ENCODE results near the gene EGFL6. TPM values are rescaled to one million over a fixed set of nuclear protein-coding genes. Genes with fewer than 3 reads are reported as not detected.
"Not testable (repeated sequence)": the region's sequence is repeated elsewhere in the genome, so short reads cannot be mapped to it uniquely, and the experiment has no call there.

EGFL6 gene
- total RNA-seq, 1 donor from 2014 or later = 11.5 TPM

DNA sequence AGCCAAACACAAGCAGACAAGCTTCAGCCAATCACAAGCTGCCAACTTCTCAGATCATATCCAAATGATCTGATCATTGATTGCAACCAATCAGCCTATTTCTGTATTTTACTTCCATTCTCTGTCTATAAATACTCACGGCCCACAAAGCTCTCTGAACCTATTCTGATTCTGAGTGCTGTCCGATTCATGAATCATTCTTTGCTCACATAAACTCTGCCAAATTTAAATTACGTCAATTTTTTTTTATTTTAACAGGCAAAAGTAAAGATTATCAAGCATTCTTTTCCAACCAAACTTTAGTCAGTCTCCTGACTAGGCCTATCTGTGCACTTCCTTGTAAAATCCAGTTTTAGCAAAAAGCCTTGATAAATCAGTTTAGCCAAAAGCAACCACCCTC, 81.7 kb downstream of the EGFL6 start:
- intact Hi-C loops (cut with micrococcal nuclease) = loop anchor here (5.0 kb wide), 1 partner anchor 679 kb away; no protein-coding TSS in a partner anchor

DNA sequence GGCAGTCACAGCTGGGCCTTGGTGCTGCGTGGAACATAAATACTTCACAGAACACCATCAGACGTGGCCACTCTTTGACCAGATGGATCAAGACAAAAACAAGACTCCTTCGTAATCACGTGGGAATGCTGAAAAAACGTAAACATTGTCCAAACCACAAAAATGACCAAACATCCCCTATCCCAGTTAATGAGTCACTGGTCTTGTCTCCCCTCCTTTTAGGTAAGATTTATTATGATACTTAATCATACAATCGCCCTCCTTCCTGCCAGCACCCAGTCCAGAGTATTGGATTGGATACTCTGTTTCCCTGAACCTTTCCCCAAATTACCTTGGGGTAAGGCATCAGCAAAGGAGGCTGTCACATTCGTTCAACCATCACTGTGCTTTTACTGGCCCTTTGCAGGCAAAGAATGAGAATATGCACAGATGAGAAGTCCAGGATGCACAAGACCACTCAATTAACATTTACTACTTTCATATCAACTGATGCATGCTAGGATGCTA, 82.9 kb downstream of the EGFL6 start:
- intact Hi-C loops (cut with micrococcal nuclease) = loop anchor here (2.0 to 5.0 kb wide), 5 partner anchors 82 to 862 kb away; partner anchors contain the start of gene PRPS2

- intact Hi-C loops (cut with micrococcal nuclease) = loop anchor here (1.0 to 5.0 kb wide), 11 partner anchors 35 to 1682 kb away; partner anchors contain the start of genes FANCB, GEMIN8, MOSPD2 and OFD1
These were observed 83.7 kb downstream of the EGFL6 start, which contains the start of gene TCEANC for GRCh38 chrX:13652850-13653693. Gene TCEANC, plus strand, starts transcription at chrX:13653141. Its CDS starts 9,368 bp downstream, at chrX:13662509.

DNA sequence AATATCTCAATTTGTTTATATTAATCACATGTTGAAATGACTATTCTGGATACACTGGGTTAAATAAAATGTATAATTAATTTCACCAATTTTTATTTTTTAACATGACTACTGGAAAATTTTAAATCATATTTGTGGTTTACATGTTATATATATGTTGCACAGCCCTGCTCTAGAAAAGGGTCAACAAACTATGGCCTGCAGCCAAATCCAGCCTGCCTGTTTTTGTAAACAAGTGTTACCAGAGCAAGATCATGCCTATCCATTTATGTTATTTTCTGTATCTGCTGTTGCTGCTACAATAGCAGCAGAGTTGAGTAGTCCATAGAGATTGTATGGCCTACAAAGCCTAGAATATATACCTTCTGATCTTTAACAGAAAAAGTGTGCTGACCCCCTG, 84.7 kb downstream of the EGFL6 start:
- intact Hi-C loops (cut with micrococcal nuclease) = loop anchor here (5.0 kb wide), 1 partner anchor 682 kb away; no protein-coding TSS in a partner anchor

GRCh38 chrX:13655674-13656073, 86.3 kb downstream of the EGFL6 start:
- intact Hi-C loops (cut with micrococcal nuclease) = no loop called here

GRCh38 chrX:13658602-13659001, 89.2 kb downstream of the EGFL6 start:
- intact Hi-C loops (cut with micrococcal nuclease) = loop anchor here (1.0 kb wide), 5 partner anchors 32 to 374 kb away; no protein-coding TSS in a partner anchor

GRCh38 chrX:13659063-13659462, 89.7 kb downstream of the EGFL6 start:
- intact Hi-C loops (cut with micrococcal nuclease) = no loop called here

- intact Hi-C loops (cut with micrococcal nuclease) = no loop called here
These were observed 92.4 kb downstream of the EGFL6 start for GRCh38 chrX:13661735-13662288.

DNA sequence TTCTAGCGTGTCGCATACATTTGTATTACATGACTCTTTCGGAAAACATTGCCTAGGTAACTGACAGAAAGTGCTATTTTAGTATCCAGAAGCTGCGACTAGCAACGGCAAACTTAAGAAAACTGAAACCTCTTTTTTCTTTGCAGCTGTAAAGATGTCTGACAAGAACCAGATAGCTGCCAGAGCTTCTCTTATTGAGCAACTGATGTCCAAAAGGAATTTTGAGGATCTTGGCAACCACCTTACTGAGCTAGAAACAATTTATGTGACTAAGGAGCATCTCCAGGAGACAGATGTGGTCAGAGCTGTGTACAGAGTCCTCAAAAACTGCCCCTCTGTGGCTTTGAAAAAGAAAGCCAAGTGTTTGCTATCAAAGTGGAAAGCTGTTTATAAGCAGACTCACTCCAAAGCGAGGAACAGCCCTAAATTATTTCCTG, 93.0 kb downstream of the EGFL6 start:
- intact Hi-C loops (cut with micrococcal nuclease) = no loop called here

GRCh38 chrX:13664020-13664419, 94.6 kb downstream of the EGFL6 start:
- intact Hi-C loops (cut with micrococcal nuclease) = no loop called here

GRCh38 chrX:13666836-13667235, 97.4 kb downstream of the EGFL6 start:
- intact Hi-C loops (cut with micrococcal nuclease) = no loop called here

DNA sequence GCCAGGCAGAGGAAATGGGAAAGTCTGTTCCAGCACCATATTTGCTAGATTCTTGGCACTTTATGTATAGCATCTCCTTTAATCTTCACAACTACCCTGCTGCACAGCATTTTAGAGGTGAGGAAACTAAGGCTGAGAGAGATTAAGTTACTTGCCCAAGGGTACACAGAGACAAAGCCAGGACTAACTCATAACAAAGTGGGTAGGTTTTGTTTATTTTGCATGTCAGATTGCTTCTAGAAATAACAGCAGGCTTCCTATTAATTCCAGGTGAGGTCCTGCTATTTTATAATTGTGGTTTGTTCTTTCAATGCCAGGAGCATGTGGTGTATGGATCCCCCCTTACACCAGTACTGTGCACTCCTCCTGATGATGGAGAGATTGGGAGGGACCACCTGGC, 98.5 kb downstream of the EGFL6 start:
- intact Hi-C loops (cut with micrococcal nuclease) = no loop called here

DNA sequence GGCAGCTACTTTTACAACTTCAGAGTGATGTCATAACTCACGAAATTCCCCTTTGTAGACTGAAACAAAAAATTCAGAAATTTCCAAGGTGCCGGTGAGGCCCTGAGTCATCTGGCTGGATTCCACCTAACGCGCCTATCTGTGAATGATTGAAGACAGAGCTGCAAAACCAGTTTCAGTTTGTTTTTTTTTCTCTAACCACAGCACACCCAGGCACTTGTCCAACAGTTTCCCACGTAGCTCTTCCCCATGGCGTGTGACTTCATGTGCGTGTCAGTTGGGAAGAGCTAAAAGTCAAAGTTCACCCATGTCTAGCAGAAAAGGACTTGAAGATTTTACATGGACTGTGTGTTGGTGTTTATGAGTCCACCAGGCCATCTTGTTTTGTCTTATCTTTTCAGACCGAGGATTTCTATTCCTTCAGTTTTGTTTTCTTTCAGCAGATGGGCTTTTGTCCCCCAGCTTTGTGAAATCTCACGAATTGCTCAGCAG, 99.9 kb downstream of the EGFL6 start:
- intact Hi-C loops (cut with micrococcal nuclease) = loop anchor here (1.0 kb wide), 1 partner anchor 19 kb away; no protein-coding TSS in a partner anchor

DNA sequence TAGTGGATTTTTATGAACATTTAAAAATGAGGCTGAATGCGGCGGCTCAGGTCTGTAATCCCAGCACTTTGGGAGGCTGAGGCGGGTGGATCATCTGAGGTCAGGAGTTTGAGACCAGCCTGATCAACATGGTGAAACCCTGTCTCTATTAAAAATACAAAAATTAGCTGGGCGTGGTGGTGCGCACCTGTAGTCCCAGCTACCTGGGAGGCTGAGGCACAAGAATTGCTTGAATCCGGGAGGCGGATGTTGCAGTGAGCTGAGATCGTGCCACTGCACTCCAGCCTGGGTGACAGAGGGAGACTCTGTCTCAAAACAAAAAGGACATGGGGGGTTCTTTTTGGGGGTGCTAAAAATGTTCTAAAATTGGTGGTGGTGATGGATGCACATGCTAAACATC, 100.4 kb downstream of the EGFL6 start:
- intact Hi-C loops (cut with micrococcal nuclease) = loop anchor here (1.0 kb wide), 1 partner anchor 19 kb away; no protein-coding TSS in a partner anchor

DNA sequence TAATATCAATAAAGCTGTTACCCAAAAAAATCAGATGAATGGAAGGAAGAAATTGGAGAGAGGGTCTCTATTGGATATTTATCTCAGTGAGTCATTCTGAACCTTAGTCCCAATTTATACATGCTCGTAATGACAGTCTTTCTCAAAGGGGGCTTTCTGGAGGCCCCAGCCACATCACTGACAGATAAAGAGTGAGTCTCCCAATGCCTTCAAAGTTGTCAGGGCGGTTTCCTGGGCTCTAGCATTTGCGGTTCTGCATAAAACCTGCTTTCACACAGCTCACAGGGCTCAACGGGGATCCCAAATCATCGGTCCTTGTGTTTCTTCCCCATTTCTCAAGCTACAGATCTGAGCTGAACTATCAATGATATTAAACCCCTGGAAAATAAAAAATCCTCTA, 100.8 kb downstream of the EGFL6 start:
- intact Hi-C loops (cut with micrococcal nuclease) = no loop called here

DNA sequence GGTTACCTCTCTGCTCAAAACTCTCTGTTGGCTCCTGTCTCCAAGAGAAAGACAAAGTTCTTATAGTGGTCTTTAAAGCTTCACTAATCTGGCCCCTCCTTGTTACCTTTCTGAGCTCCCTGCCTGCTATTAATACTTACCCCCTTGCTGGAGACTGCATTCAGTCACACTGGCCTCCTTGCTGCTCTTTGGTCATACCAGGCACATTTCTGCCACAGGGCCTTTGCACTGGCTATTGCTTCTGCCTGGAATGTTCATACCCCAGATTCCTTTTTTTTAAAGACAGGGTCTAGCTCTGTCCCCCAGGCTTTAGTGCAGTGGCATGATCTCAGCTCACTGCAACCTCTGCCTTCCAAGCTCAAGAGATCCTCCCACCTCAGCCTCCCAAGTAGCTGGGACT, 103.6 kb downstream of the EGFL6 start:
- intact Hi-C loops (cut with micrococcal nuclease) = no loop called here

DNA sequence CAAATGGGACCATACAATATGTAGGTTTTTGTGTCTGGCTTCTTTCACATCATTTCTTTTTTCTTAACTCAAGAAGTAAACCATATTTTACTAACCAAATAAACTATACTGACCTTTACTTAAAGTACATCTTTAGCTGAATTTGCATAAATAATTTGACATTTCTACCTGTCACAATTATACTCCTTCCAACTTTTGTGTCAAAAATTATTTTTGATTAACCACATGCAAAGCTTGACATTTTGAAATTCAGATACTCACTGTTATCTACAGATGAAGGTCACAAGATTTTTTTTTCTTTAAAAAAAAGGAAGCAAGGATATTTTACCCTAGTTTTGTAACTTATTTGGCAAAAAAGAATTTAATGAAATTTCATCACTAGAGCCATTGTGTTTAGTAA, 107.5 kb downstream of the EGFL6 start:
- intact Hi-C loops (cut with micrococcal nuclease) = no loop called here

- intact Hi-C loops (cut with micrococcal nuclease) = not testable (repeated sequence)
These were observed 110.3 kb downstream of the EGFL6 start for GRCh38 chrX:13679700-13680099.

- intact Hi-C loops (cut with micrococcal nuclease) = no loop called here
These were observed 112.2 kb downstream of the EGFL6 start for GRCh38 chrX:13681595-13681994.

All from T-helper 1 cell treated with Interleukin-12 subunit alpha and Interleukin-12 subunit beta and Interleukin-4 antibody, amounts not matched to agents 30 ng/mL and 1 ng/mL, for 36 hours (primary cell).